ENCODE results near the gene ALG14. TPM values are rescaled to one million over a fixed set of nuclear protein-coding genes. Genes with fewer than 3 reads are reported as not detected.

ALG14 gene
- total and polyA plus RNA-seq, 7 donors = 0.48 to 2.7 (median 2.1) TPM

DNA sequence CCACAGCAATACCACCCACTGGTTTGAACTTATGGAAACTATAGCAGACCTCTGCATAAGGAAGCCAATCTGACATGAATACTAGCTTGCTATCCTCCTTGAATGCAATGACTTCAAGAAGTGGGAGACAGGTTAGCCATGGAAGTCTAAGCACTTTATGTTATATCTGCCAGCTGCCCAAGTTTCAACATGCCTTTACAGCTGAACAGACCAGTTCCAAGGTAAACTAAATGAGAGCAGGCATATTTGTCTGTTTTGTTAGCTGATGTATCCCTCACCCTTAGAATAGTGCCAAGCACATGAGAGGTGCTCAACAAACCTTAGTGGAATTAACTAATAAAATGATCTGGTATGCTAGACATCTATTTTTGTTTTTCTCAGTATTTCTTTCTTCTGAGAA lies 65.1 kb downstream of the ALG14 start:
- H3K4me3 ChIP-seq = no peak overlapping the region
- ATAC-seq = no peak
- no peaks in the 10 kb centered on the region for H3K4me1 ChIP-seq
- intact Hi-C loops (cut with DNase I) = no loop called here
- TF ChIP-seq, protein P1, sequence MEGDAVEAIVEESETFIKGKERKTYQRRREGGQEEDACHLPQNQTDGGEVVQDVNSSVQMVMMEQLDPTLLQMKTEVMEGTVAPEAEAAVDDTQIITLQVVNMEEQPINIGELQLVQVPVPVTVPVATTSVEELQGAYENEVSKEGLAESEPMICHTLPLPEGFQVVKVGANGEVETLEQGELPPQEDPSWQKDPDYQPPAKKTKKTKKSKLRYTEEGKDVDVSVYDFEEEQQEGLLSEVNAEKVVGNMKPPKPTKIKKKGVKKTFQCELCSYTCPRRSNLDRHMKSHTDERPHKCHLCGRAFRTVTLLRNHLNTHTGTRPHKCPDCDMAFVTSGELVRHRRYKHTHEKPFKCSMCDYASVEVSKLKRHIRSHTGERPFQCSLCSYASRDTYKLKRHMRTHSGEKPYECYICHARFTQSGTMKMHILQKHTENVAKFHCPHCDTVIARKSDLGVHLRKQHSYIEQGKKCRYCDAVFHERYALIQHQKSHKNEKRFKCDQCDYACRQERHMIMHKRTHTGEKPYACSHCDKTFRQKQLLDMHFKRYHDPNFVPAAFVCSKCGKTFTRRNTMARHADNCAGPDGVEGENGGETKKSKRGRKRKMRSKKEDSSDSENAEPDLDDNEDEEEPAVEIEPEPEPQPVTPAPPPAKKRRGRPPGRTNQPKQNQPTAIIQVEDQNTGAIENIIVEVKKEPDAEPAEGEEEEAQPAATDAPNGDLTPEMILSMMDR (IDR thresholded peaks at IDR 0.05) = no peak
- no peaks in the 10 kb centered on the region for H3K27me3 ChIP-seq (ENCODE audit: insufficient read depth in 3 of 3, low read length in 2 of 3)
- H3K27ac ChIP-seq = no peak overlapping the region
- H3K36me3 ChIP-seq (ENCODE audit: insufficient read depth in 1 of 2, low read depth in 1 of 2) = no peaks in the 10 kb centered on the region
- no peak for DNase-seq
- H3K9me3 ChIP-seq = no peaks in the 10 kb centered on the region

DNA sequence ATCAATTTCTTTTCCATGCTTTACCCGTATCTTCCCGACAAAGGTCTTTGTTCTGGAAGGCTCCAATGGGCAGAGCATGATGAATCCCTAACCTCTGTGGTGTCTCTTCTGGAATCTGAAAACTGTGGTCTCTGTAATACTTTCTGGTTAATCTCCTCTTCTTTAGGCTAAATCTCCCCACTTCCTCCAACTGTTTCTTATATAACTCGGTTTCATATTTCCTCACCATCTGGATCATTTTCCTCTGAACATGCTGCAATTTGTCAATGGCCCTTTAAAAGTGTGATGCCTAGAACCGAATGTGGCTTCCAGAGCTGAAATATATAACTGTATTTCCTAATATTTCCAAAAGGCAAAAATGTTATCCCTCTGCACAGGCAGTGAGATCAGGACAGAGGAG lies 66.1 kb downstream of the ALG14 start:
- no peaks in the 10 kb centered on the region for H3K36me3 ChIP-seq (ENCODE audit: insufficient read depth in 1 of 2, low read depth in 1 of 2)
- no peaks in the 10 kb centered on the region for H3K27me3 ChIP-seq (ENCODE audit: insufficient read depth in 3 of 3, low read length in 2 of 3)
- ATAC-seq (no peak), DNase-seq (no peak)
- H3K4me1 ChIP-seq = no peaks in the 10 kb centered on the region
- TF ChIP-seq, protein P1 (IDR thresholded peaks at IDR 0.05) = no peak
- no peak overlapping the region for H3K4me3 ChIP-seq
- H3K9me3 ChIP-seq = no peaks in the 10 kb centered on the region
- no peak overlapping the region for H3K27ac ChIP-seq
- intact Hi-C loops (cut with DNase I) = no loop called here
- 58 to 60% (median 58%) methylated on average over 4 of the region's 4 CpGs for WGBS, 3 donors

DNA sequence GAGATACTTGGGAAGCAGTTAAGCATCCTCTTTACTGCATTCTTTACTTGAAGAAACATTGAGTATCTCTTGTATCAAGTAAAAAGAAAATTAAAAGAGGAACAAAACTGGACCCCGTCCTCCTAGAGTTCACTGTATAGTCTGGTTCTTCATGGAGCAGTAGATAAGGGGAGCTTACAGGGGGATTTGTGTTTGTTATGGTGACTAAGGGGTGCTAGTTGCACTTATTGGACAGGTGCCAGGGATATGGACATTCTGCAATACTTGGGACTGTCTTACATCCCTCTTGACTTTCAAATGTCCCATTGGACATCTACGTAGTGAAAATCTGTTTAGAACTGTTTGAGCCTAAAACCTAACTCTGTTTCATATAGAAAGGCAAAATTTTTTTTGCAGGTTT lies 67.2 kb downstream of the ALG14 start:
- H3K27ac ChIP-seq = no peak overlapping the region
- H3K4me1 ChIP-seq = no peaks in the 10 kb centered on the region
- intact Hi-C loops (cut with DNase I) = no loop called here
- no peaks in the 10 kb centered on the region for H3K27me3 ChIP-seq (ENCODE audit: insufficient read depth in 3 of 3, low read length in 2 of 3)
- H3K9me3 ChIP-seq = no peaks in the 10 kb centered on the region
- DNase-seq (no peak), ATAC-seq (no peak)
- TF ChIP-seq, protein P1 (IDR thresholded peaks at IDR 0.05) = no peak
- WGBS, 3 donors = 88 to 97% (median 91%) methylated on average over 2 of the region's 2 CpGs
- no peaks in the 10 kb centered on the region for H3K36me3 ChIP-seq (ENCODE audit: insufficient read depth in 1 of 2, low read depth in 1 of 2)
- no peak overlapping the region for H3K4me3 ChIP-seq

DNA sequence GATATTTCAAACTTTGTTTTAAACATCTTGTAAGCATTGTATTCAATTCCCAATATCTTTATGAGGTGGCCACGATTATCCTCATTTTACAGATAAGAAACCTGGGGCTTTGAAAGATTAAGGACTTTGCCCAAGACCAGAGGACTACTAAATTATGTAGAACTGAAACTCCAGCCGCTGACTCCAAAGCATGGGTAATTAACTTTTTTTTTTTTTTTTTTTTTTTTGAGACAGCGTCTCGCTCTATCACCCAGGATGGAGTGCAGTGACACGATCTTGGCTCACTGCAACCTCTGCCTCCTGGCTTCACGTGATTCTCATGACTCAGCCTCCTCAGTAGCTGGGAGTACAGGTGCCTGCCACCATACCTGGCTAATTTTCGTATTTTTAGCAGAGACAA lies 68.7 kb downstream of the ALG14 start:
- no peaks in the 10 kb centered on the region for H3K27me3 ChIP-seq (ENCODE audit: insufficient read depth in 3 of 3, low read length in 2 of 3)
- H3K27ac ChIP-seq = no peak overlapping the region
- no peaks in the 10 kb centered on the region for H3K4me1 ChIP-seq
- H3K4me3 ChIP-seq = no peak overlapping the region
- no peaks in the 10 kb centered on the region for H3K36me3 ChIP-seq (ENCODE audit: insufficient read depth in 1 of 2, low read depth in 1 of 2)
- intact Hi-C loops (cut with DNase I) = no loop called here
- TF ChIP-seq, protein P1 (IDR thresholded peaks at IDR 0.05) = no peak
- no peaks in the 10 kb centered on the region for H3K9me3 ChIP-seq
- 84 to 91% (median 90%) methylated on average over 7 of the region's 7 CpGs for WGBS, 3 donors
- DNase-seq (no peak), ATAC-seq (no peak)

DNA sequence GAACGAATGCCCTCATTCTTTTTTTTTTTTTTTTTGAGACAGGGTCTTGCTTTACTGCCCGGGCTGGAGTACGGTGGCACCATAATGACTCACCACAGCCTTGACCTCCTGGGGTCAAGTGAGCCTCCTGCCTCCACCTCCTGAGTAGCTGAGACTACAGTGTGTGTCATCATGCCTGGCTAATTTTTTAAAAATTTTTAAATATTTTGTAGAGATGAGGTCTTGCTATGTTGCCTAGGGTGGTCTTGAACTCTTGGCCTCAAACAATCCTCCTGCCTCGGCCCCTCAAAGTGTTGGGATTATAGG lies 69.4 kb downstream of the ALG14 start:
- Histone ChIP-seq H3K9me3 (no peaks in the 10 kb centered on the region), H3K27ac (no peak overlapping the region), H3K4me3 (no peak overlapping the region), H3K27me3 (ENCODE audit: insufficient read depth in 3 of 3, low read length in 2 of 3) (no peaks in the 10 kb centered on the region), H3K4me1 (no peaks in the 10 kb centered on the region), H3K36me3 (ENCODE audit: insufficient read depth in 1 of 2, low read depth in 1 of 2) (no peaks in the 10 kb centered on the region)
- TF ChIP-seq, protein P1 (IDR thresholded peaks at IDR 0.05) = no peak
- intact Hi-C loops (cut with DNase I) = no loop called here
- ATAC-seq (no peak), DNase-seq (no peak)
- 58 to 72% (median 67%) methylated on average over 4 of the region's 4 CpGs for WGBS, 3 donors

Data from psoas muscle (tissue), 8 donors.